Measurements from ENCODE around the gene NDP. TPM values are rescaled to one million over a fixed set of nuclear protein-coding genes. Genes with fewer than 3 reads are reported as not detected.

Gene NDP
- total RNA-seq, 4 donors from 2014 or later, result 4.7 TPM; not detected in 3

DNA sequence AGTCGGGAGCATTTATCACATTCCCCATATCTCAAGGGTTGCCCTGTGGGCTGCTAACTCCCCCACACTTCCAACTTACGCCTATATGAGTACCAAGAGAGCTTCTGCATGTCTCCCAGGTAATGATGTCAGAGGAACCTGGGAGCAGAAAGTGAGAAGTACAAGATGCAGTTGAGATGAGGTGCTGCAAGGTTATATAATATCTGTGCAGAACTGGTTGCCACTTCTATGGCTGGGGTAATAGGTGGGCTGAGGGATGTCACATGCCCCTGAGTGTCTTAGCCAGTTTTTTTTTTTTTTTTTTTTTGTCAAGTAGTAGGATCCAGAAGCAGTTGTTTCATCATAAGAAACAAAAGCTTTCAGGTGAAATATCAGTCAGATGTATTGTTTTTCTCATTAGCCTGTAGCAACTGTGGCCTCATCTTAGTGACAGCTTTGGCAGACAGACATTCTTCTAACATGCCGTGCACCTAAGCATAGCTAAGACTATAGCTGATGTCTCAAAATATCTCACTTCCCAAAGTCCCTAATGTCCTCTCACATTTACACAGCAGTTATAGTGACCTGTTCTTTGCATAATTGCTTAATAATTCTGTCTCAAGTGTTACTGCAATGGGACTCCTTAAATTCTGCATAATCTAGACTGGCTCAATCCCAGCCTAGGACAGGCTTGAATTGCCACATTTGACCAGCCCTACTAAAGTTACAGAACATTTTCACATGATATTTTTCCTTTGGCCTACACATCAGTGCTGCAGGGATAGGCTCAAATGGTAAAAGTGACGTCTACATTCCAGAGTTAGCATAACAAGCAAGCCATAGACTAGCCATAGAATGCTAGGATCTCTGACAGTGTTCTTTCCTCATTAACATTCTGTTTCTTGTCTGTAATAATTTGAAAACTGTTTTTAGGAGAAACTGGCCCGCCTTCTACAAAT lies 73.0 kb downstream of the NDP start:
- TF ChIP-seq, protein P1, sequence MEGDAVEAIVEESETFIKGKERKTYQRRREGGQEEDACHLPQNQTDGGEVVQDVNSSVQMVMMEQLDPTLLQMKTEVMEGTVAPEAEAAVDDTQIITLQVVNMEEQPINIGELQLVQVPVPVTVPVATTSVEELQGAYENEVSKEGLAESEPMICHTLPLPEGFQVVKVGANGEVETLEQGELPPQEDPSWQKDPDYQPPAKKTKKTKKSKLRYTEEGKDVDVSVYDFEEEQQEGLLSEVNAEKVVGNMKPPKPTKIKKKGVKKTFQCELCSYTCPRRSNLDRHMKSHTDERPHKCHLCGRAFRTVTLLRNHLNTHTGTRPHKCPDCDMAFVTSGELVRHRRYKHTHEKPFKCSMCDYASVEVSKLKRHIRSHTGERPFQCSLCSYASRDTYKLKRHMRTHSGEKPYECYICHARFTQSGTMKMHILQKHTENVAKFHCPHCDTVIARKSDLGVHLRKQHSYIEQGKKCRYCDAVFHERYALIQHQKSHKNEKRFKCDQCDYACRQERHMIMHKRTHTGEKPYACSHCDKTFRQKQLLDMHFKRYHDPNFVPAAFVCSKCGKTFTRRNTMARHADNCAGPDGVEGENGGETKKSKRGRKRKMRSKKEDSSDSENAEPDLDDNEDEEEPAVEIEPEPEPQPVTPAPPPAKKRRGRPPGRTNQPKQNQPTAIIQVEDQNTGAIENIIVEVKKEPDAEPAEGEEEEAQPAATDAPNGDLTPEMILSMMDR (IDR thresholded peaks at IDR 0.05), result no peak
- no peak for TF ChIP-seq POLR2A (IDR thresholded peaks at IDR 0.05)
- Histone ChIP-seq H3K27ac (no peak overlapping the region), H3K4me3 (no peak overlapping the region), H3K4me1 (no peaks in the 10 kb centered on the region), H3K9me3 (no peaks in the 10 kb centered on the region), H3K36me3 (no peaks in the 10 kb centered on the region), H3K27me3 (no peaks in the 10 kb centered on the region)
- no peak for DNase-seq

Other genes starting within 250 kb of the NDP start
- gene MAOB, start 90.9 kb downstream of the NDP start, total RNA-seq, result 10 to 100 TPM; 13.2 to 81.8 (median 64.2) TPM

Data from Peyer's patch (tissue), 4 donors.